HG02938 (cell line): ENCODE data around the gene XIRP1.
"Not testable (repeated sequence)": the region's sequence is repeated elsewhere in the genome, so short reads cannot be mapped to it uniquely, and the experiment has no call there.

Experiments used
- ATAC-seq: cut with Tn5 transposase; IDR thresholded peaks from one replicate; pipeline ENCODE4 v1.9.1; 2021; ENCODE audit warnings: mild to moderate bottlenecking, moderate library complexity; ENCODE audit not compliant: unreplicated experiment

Gene XIRP1, protein sequence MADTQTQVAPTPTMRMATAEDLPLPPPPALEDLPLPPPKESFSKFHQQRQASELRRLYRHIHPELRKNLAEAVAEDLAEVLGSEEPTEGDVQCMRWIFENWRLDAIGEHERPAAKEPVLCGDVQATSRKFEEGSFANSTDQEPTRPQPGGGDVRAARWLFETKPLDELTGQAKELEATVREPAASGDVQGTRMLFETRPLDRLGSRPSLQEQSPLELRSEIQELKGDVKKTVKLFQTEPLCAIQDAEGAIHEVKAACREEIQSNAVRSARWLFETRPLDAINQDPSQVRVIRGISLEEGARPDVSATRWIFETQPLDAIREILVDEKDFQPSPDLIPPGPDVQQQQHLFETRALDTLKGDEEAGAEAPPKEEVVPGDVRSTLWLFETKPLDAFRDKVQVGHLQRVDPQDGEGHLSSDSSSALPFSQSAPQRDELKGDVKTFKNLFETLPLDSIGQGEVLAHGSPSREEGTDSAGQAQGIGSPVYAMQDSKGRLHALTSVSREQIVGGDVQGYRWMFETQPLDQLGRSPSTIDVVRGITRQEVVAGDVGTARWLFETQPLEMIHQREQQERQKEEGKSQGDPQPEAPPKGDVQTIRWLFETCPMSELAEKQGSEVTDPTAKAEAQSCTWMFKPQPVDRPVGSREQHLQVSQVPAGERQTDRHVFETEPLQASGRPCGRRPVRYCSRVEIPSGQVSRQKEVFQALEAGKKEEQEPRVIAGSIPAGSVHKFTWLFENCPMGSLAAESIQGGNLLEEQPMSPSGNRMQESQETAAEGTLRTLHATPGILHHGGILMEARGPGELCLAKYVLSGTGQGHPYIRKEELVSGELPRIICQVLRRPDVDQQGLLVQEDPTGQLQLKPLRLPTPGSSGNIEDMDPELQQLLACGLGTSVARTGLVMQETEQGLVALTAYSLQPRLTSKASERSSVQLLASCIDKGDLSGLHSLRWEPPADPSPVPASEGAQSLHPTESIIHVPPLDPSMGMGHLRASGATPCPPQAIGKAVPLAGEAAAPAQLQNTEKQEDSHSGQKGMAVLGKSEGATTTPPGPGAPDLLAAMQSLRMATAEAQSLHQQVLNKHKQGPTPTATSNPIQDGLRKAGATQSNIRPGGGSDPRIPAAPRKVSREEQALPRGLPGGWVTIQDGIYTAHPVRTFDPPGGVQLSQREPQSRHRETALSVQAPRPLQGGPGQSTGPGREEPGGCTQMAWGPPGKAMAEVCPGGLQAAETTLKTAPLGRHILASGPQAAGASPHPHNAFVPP (N-terminal part only)

DNA sequence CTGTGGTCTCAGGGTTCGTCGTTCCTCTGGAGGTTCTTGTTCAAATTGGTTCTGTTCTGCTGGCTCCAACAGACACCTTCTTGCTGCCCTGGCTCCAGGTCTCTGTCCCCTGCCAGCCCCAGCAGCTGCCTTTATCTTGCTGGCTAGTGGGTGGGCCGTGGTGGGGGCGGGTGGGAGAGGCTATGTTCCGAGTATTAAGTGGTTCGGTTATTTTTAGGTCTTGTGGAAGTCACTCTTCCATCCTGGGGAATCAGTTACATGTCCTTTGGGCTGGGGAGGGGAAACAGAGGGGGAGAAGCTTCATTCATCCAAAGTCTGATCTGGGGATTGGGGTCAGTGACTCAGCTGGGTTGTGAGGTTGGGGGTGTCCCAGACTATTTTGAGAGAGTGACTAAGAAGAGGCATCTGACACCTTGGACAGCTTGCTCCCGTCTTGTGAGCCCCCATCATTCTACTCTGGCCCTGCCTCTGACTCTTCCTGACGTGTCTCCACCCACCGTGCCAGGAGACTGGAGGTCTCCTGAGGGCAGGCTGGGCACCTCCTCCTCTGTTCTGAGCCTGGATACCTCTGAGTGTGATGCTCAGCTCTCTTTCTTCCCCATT is at the start of gene XIRP1:
XIRP1 (minus strand) TSS at position 106 of the 603 bp plus-strand sequence. CDS start 3,150 bp downstream, outside the sequence.
- no peak for ATAC-seq

DNA sequence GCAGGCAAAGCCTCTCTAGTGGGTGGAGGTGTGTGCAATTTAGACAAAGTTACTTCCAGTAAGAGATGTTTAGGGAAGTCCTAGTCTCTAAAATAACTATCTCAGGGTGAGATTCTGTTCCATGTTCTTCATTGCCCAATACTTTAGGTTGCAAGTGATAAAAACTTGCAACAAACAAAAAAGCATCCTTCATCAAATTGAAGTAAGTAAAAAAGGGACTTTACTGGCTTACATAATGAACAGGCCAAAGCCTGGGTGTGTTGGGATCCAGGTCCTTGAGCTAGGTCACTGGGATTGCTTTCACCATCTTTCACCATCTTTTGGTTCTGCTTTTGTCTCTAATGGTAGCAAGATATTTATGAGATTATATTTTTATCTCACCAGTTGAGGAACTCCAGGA is 49.2 kb upstream of the XIRP1 start:
- no peak for ATAC-seq

DNA sequence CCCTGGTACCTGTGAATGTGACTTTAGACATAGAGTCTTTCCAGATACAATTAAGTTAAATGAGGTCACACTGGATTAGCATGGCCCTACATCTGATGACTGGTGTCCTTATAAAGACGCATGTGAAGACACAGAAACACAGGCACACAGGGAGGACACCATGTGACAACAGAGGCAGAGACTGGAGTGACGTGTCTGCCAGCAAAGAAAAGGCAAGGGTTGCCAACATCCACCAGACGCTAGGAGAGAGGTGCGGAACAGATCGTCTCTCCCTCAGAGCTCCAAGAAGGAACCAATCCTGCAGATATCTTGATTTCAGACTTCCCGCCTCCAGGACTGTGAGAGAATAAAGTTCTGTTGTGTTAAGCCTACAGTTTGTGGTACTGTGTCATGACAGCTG is 44.6 kb upstream of the XIRP1 start:
- ATAC-seq, result no peak

DNA sequence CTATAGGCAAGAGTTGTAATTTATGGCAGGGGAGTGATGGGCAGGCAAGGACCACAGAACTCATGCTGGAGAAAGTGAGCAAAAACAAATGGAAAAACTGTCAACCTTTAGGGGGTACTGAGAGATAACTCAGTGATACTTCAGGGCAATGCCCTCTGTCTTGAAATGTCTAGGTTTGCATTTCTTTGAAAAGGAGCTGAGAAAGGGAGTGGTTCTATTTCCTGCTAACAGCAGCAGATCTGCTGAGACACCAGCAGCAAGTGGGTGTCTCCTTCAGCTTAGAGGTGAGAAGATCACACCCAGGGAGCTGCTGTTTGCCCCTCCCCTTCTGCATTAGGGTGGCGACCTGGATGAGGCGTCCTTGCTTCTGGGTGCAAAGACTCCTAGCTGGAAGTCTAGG is 42.3 kb upstream of the XIRP1 start:
- no peak for ATAC-seq

DNA sequence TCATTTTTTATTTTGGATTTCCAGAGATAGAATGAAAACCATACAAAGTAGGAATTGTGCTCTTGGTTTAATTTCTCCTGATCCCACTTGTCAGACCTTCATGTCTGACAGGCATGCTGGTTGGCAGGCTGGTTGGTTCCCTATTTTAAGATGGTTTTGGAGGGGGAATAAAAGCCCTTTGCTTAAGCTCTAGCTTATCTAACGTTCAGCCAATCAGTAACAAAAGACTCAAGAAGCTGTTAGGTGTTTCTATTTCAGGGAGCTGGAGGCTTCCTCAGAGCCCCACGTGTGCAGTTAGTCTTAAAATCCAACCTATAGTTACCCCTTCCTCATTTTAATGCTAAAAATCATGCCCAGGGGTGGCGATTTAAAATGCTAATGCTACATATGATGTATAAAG is 40.5 kb upstream of the XIRP1 start:
- no peak for ATAC-seq

DNA sequence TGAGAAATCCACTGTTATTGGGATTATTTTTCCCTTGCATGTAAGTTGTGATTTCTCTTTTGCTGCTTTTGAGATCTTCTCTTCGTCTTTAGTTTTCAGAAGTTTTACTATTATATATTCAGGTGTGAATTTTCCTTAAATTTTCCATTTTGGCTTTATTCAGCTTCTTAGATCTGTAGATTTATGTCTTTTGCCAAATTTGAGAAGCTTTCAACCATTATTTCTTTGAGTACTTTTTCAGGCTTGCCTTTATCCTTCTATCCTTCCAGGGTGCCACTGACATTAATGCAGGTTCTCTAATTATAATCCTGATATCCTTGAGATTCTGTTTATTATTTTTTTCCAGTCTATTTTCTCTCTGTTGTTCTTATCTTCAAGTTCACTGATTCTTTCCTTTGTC is 38.1 kb upstream of the XIRP1 start:
- ATAC-seq, result no peak

DNA sequence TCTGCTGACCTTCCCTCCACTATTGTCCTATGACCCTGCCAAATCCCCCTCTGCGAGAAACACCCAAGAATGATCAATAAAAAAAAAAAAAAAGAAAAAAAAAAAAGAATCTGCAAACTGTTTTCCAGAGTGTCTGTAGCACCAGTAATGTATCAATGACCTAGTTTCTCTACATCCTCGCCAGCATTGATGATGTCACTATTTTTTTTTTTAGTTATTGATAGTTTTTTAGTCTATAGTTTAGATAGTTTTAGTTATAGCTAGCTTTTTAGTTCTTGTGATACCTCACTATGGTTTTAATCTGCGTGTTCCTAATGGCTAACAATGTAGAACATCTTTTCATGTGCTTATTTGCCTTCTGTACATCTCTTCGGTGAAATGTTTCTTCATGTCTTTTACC is 36.1 kb upstream of the XIRP1 start:
- ATAC-seq, result no peak

DNA sequence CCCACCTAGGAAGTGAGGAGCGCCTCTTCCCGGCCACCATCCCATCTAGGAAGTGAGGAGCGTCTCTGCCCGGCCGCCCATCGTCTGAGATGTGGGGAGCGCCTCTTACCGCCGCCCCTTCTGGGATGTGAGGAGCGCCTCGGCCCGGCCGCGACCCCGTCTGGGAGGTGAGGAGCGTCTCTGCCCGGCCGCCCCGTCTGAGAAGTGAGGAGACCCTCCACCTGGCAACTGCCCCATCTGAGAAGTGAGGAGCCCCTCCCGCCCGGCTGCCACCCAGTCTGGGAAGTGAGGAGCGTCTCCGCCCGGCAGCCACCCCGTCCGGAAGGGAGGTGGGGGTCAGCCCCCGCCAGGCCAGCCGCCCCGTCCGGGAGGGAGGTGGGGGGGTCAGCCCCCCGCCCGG is 35.2 kb upstream of the XIRP1 start:
- ATAC-seq, result not testable (repeated sequence)

DNA sequence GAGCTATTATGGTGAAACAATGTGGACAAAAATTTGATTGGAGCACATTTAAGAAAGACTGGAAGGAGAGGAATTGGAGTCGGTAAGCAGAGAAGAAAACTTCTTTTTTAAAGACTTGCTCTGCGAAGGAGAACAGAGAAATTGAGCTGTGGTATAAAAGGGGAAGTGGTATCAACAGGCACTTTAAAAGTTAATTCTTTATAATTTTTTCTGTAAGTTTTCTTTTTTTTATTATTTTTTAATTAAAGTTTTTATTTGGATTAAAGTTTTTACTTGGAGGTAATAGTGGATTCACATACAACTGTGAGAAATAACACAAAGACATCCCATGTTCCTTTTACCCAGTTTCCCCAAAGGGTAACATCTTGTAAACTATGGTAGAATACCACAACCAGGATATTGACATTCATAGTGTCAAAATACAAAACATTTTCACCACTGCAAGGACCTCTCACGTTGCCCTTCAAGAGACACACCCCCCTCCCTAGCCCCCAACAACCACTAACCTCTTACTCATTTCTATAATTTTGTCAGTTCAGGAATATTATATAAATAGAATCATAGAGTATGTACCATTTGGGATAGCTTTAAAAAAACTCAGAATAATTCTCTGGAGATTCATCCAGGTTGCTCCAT is 33.8 kb upstream of the XIRP1 start:
- ATAC-seq, result peak; percentile 67

DNA sequence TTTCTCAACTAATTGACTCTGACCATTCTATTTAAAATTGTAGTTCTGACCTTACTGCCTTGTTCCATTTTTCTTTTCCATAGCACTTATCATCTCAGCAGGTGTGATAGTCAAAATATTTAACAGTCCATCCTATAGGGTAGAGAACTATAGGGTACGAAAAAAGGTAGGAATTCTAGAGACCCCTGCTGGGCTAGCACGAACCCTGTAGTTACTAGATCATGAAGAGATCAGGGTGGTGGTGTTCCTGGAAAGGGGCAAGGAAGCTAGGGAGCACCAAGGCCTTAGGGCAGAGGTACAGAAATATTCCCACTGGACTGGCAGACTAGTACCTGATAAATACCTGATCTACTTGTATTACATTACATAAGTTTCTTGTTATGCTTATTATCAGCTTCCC is 31.9 kb upstream of the XIRP1 start:
- no peak for ATAC-seq

DNA sequence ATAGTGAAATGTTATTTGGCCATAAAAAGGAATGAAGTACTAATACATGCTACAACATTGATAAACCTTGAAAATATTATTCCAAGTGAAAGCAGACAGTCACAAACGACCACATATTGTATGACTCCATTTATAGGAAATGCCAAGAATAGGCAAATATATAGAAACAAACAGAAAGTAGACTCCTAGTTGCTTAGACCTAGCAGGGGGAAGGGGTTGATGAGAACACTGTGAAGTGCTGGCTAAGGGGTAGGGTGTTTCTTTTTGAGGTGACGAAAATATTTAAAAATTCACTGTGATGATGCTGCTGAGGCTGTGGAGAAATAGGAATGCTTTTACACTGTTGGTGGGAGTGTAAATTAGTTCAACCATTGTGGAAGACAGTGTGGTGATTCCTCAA is 30.5 kb upstream of the XIRP1 start:
- no peak for ATAC-seq

DNA sequence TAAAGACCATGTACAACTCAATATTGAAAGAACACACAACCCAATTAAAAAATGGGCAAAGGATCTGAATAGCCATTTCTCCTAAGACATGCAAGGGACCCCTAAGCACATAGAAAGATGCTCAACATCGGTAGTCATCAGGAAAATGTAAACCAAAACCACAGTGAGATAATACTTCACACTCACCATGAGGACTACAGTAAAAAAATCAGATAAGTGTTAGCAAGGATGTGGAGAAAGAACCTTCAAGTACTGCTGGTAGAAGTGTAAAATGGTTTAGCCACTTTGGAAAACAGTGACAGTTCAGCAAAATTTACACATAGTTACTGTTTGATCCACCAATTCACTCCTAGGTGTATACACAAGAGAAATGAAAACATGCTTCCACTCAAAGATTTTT is 30.1 kb upstream of the XIRP1 start:
- no peak for ATAC-seq

DNA sequence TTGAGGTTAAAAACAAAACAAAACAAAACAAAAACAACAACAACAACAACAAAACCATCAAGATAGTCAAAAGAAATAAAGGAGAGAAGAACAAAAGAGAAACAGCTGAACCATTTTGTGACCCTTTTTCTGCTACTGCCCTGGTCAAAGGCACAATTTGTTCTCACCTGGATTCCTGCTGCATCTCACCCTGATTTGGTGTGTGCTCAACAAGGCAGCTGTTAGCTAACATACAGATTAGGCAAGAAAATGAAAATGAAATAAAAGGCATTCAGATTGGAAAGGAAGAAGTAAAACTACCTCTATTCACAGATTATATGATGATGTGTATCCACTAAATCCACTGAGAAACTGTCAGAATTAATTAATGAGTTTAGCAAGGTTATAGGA is 28.7 kb upstream of the XIRP1 start:
- no peak for ATAC-seq

DNA sequence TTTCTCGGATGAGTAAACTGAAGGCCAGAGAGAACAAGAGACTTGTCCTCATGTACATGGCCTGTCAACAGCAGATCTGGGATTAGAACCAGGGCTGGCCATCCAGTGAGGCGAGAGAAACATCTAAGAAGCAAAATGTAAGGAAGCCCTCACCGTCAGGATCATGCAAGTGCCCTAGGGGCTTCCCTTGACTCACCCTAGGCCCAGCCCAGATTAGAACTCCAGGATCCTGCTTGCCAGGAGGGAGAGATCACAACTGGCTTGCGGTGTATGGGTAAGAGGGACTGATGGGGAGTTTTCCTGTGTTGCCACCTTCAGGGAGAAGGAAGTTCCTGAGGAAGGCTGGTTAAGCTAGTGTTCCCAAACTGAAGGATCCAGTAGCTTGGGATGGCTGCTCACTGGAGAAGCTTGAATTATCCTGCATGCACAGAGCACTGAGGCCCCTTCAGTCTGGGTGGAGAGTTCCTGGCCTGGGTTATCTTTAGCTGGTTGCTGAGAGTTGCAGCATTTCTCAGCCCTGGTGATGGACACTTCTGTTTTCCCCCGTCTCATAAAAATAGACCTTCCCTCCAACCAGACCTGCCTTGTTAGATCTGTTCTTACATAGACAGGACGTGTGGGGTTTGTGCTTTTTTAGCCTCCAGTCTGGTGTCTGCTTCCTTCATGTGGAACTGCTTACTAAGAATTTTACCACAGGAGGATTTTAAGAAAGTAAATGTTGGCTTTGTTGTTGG is 28.2 kb upstream of the XIRP1 start:
- no peak for ATAC-seq

DNA sequence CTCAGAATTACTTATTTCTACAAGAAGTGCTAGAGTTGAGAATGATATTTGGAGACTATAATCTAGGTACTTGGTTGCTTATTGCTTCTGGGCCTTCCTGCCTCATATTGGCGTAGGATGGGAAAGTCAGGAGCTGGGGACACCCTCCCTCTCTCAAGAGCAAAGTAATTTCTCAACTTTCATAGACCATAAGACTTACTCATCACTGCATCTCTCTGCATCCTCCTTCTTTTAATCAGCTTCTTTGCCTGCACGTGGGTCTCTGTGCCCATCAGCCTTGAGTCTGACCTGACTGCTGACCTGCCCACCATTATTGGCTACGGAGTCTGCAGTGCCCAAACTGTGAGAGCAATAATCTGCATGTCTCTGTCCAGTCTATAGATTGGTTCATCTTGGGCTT is 27.3 kb upstream of the XIRP1 start:
- no peak for ATAC-seq

DNA sequence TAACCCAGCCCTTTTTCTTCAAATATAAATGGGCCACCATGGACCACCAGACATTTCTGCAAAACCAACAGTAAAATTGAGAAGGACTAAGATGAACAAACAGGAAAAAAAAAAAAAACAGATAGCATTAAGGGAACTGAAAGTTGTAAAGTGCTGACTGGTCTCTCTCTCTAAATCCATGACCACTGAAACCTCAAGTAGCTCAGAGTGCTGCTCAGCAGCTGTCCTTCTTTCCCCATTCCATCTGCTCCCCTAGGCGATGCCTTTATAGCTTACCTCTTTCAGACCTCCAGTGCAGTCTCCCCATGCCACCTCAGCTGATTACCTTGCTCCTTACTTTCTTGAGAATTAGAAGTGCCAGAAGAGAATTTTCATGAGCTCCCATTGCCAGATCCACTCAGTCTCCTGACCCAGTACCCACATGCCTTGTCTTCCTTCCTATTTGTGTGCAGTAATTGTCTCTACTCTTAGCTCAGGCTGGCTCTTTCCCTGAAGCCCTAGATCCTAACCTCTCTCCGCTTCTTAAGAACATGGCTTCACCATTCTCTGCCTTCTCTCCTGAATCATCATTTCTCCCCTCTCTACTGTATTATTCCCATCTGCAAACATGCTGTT is 23.9 kb upstream of the XIRP1 start:
- peak; percentile 98 for ATAC-seq

DNA sequence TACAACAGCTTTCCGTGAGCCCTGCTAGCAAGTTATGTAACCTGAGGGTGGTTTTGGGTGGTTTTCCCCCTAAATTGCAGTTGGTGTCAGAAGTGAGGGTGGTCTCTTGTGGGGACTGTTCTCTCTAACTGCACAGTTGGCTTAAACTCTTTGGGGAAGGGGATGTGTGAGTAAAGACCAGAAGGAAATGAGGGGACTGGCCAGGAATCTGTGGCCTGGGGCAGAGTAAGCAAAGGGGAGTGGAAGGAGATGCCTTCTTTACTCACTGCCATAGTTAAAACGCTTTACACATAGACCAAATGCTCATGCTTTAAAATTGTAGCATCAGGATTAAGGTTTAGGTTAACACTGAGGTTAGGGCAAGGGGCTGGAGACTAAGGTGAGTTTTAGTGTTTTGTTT is 21.2 kb upstream of the XIRP1 start:
- ATAC-seq, result no peak

DNA sequence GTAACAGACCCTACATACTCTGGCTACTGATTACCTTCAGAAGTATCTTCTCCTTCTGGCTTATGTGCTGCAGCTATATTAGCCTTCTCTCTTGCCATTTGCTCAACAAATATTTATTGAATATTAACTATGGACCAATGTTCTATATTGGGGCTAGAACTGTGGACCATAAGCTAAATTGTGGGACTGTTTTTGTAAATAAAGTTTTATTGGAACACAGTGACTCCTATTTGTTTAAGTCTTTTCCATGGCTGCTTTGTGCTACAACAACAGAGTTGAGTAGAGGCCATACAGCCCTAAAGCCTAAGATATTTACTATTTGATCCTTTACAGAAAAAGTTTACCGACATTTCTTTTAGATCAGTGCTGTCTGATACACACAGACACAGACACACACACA is 20.3 kb upstream of the XIRP1 start:
- ATAC-seq, result no peak
